GM18951 (cell line): Measurements from ENCODE around the gene E2F4.

Experiments used
- POLR2A ChIP-seq: IDR thresholded peaks from 4 replicates; pipeline ENCODE4 v1.6.1; 2011; ENCODE audit warnings: mild to moderate bottlenecking; ENCODE audit not compliant: insufficient read length, insufficient read depth; ENCODE audit errors: extremely low read depth
- in situ Hi-C: fragments of 300-500 bp; cut with MboI; formaldehyde crosslinking; loops from one replicate; pipeline ENCODE4 v1.12.0; 2022; ENCODE audit warnings: low sequenced_read_pairs, mixed read lengths, inconsistent platforms; ENCODE audit not compliant: unreplicated experiment

Gene E2F4

DNA sequence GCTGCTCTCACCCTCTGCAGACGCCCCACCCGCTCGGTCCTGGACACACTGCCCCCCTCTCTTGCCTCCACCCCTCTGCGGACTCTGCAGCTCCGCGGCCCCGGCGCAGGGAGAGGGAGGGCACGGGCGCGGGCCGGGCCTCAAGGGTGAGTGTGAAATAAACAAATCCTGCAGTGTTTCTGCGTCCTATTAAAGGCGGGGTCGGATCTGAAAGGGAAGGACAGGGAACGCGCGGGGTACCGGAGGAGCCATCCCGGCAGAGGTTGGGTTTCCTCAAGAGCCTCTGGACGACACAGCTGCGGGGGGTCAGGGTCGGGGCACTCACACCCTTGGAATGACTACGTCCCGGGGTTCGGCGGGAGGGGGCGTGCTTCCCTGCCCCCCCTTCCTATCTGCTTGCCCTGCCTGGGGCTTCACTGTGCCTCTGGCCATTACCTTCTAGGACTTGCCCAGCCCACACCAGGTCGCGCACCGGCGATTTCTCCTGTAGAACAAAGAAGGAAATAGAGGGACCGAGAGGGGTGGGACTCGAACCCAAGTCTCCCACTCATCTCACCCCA lies 27.9 kb upstream of the E2F4 start:
- TF ChIP-seq POLR2A, result no peak
- in situ Hi-C loops, result no loop called here

DNA sequence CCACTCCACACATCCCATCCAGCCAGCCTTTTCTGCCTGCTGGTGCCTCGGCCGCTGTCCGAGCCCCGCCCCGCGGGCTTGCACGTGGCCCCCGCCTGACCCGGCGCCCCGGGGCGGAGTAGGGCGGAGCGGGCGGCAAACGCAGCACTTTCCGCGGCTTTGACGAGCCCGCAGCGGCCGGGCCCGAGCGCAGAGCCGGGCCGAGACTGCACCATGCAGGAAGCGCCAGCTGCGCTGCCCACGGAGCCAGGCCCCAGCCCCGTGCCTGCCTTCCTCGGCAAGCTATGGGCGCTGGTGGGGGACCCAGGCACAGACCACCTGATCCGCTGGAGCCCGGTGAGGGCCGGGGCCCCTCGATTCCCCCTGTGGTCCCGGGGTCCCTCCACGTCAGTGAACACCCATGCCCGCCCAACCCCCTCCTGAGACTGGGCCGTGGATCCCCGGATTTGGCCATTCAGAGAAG lies 27.3 kb upstream of the E2F4 start, which contains the start of gene HSF4:
TSS of gene HSF4 (plus strand) at position 147 of the 463 bp plus-strand sequence. CDS start at position 214, 67 bp downstream.
- TF ChIP-seq POLR2A, result no peak
- in situ Hi-C loops, result no loop called here

DNA sequence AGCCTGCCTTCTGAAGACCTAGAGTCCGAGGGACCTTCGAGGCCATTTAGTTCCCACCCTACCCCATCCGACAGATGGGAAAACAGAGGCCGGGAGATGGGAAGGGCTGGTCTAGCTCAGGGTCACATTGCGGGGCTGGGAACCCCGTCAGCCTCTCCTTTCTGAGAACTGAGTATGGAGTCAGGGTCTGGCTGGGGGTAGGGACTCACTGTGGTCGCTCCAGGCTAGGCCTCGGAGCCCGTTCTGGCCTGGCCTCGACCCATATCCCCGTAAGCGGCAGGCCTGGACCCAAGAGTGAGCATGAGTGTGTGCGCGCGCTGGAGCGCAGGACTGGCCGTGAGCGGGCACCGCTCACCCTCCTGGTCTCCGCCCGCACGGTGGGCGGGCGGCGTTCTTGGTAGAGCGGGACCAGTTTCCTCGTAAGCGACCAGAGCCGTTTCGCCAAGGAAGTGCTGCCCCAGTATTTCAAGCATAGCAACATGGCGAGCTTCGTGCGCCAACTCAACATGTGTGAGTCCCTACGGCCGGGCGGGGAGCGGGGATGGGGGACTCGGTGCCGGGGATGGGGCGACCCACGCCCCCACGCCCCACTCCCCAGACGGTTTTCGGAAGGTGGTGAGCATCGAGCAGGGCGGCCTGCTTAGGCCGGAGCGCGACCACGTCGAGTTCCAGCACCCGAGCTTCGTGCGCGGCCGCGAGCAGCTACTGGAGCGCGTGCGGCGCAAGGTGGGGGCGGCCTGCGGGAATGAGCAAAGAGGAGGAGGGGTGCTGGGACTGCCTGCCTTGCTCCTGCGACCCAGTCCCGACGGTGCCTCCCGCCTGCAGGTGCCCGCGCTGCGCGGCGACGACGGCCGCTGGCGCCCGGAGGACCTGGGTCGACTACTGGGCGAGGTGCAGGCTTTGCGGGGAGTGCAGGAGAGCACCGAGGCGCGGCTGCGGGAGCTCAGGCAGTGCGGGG lies 26.6 kb upstream of the E2F4 start:
- in situ Hi-C loops, result no loop called here
- TF ChIP-seq POLR2A, result no peak

DNA sequence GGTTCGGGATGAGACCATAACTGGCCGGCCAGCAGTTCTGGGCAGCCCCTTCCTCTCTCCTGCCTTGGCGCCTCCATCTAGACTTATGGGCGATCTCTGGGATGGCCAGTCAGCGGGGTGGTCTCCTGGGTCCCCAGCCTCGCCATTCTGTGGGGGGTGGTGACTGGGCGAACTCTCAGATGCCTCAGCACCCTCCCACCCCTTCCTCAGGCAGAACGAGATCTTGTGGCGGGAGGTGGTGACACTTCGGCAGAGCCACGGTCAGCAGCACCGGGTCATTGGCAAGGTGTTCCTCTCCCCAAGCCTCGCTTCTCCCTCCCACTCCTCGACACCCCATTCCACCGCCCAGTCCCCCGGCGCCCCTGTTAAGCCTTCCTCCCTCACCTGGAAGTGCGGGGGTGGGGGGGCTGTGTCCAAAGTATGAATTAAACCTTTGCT lies 25.8 kb upstream of the E2F4 start:
- TF ChIP-seq POLR2A, result no peak
- in situ Hi-C loops, result no loop called here

DNA sequence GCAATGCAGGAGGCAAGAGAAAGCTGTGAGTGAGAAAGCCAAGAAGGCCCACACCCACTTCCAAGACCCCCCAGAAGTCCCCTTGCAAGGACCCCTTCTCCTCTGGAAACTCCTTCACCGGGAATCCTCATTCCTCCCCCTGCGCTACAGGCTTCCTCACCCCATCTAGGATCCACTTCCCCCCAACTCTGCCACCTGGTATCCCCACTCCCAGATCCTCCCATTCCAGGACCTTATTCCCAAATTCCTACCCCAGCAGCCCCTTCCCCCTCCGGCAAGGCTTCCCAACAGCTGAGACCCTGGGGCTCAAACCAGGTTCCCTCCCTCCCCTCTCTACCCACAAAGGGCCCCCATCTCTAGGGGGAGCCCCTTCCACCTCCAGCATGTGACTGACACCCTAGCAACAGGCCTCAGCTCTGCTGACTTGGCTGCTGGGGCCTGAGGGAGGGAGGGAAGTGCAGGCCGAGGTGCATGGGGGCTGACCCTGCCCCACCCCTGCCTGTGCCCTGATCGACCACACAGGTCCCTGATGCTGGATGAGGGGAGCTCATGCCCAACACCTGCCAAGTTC lies 25.3 kb upstream of the E2F4 start:
- in situ Hi-C loops, result no loop called here
- TF ChIP-seq POLR2A, result no peak

DNA sequence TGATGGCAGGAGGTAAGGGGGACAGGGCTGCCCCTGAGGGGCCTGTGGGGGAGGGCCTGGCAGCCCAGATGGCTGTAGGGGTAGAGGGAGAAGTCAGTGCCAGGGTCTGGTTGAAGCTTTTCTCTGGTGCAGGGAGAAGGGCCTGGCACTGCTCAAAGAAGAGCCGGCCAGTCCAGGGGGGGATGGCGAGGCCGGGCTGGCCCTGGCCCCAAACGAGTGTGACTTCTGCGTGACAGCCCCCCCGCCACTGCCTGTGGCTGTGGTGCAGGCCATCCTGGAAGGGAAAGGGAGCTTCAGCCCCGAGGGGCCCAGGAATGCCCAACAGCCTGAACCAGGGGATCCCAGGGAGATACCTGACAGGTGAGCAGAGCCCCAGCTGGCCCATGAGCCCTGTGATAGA lies 24.4 kb upstream of the E2F4 start:
- in situ Hi-C loops, result no loop called here
- TF ChIP-seq POLR2A, result no peak

DNA sequence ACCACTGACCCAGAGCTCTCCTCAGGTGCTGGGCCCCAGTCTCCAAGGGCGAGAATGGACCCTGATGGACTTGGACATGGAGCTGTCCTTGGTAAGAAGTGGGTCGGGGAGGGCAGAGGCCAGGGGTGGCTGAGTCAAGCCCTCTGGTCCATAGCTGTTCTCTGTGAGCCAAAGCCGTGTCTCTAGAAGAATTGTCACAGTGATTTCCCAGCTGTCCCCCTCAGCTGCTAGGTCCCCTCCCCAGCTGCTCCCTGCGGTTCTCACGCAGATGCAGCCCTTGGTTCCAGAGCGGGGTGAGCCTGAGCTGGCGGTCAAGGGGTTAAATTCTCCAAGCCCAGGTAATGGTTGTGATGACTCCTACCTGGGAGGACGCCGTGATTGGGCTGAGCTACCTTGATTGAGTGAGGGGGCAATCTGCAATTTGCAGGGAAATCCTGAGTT lies 22.9 kb upstream of the E2F4 start:
- in situ Hi-C loops, result no loop called here
- TF ChIP-seq POLR2A, result no peak

DNA sequence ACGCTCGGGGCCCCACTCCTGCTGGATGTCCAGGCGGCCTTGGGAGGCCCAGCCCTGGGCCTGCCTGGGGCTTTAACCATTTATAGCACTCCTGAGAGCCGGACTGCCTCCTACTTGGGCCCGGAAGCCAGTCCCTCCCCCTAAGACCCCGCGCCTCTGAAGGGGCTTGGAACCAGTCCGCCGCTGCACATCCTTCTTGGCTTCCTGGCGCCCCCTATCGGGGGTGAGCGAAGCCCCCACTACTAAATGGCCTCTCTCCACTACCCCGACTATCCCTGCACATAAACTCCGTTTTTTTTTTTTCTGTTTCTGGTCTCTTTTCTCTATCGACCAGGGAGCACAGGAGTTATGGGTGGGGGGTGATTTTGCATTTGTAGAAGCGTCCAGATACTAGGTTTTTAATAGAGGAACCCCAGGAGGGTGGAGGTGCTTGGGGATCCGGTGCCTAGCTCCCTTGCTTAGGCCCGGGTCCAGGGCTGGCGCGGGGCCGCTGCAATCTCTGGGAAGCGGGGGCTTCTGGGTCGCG lies 22.2 kb upstream of the E2F4 start:
- in situ Hi-C loops, result no loop called here
- TF ChIP-seq POLR2A, result no peak

DNA sequence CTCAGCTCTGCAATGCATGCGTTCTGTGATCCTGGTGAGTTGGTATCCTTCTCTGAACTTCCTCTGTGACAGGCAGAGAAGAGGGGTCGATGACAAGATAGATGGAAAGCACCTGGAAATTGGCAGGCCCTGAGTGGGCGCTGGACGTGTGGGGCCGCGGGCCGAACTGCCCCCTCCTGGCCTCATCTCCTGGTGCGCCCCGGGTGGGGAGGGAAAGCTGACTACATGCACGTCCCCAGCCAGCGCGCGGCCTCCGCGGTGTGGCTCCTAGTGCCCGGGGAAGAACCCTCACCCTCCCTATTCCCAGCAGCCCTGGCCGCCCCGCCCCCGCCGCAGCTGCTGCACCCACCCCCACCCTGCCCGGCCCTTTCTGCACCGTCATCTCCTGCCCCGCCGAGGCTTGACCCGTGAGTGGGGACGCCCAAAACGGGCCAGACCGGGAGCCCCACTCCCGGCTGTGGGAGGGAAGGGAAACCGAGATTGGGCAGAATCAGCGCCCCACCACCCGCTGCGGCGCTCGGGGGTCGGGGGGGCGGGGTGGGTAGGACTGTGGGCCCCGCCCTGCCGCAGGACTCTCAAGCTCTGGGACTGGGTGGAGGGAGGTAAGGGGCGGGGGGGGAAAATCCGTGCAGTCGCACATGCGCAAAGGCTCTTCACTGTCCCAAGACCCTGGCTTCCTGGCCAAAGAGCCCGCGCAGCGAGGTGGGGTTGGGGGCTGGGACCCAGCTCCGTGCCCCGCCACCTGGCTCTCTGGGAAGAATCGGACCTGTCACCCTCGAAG lies 21.6 kb upstream of the E2F4 start, which contains the start of gene NOL3:
TSS of gene NOL3 (plus strand) at position 371 of the 781 bp plus-strand sequence.
- in situ Hi-C loops, result no loop called here

DNA sequence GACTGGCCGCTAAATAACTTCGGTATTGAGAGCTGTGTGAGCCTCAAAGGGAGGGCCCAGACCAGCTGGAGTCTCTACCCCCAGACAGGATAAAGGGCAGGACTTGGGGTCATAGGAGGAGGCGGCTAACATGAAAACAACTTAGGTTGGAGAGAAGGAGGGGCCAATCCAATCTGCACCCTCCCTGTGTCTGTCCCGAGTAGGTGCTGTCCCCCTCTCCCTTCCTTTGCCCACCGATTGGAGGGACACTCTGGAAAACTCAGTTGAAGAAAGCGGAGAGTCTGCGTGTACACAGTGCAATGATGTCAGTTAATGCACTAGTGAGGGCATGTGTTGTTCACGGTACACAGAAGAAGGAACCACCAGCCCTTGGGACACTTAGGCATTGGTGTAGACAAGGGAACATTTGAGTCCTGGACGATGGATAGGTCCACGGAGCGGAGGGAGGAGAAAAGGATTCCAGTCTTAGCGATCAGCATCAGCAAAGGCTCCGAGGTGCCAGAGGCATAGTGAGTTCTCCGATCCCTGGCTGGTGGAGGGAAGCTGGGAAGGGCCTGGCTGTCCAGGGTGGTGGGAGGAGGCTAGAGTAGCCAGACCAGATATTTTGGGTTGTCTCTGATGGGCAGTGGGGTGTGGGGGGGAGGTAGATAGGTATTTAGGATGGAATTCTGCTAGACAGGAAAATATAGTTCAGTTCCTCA lies 20.9 kb upstream of the E2F4 start:
- in situ Hi-C loops, result no loop called here
- no peak for TF ChIP-seq POLR2A

More for the DNA sequence above, 21.6 kb upstream of the E2F4 start, which contains the start of gene NOL3:
- peak; percentile 56 for TF ChIP-seq POLR2A

DNA sequence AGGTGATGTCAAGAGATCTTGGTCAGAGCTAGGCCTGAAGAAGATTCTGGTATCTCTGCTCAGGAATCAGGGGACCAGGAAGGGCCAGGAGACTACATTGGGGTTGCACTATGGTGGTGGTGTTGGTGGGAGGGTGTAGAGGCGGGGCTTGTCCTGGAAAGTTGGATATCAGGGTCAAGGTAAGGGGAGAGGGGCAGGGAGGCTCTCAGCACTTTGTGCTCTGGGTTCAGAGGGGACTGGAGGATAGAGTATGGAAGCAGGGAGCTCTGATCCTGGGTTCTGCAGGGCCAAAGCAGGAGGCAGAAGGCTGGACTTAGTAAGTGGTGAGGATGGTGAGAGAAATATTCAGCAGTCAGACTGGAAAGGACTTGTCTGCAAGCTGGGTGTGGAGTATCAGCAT lies 18.6 kb upstream of the E2F4 start:
- TF ChIP-seq POLR2A, result no peak
- in situ Hi-C loops, result no loop called here

DNA sequence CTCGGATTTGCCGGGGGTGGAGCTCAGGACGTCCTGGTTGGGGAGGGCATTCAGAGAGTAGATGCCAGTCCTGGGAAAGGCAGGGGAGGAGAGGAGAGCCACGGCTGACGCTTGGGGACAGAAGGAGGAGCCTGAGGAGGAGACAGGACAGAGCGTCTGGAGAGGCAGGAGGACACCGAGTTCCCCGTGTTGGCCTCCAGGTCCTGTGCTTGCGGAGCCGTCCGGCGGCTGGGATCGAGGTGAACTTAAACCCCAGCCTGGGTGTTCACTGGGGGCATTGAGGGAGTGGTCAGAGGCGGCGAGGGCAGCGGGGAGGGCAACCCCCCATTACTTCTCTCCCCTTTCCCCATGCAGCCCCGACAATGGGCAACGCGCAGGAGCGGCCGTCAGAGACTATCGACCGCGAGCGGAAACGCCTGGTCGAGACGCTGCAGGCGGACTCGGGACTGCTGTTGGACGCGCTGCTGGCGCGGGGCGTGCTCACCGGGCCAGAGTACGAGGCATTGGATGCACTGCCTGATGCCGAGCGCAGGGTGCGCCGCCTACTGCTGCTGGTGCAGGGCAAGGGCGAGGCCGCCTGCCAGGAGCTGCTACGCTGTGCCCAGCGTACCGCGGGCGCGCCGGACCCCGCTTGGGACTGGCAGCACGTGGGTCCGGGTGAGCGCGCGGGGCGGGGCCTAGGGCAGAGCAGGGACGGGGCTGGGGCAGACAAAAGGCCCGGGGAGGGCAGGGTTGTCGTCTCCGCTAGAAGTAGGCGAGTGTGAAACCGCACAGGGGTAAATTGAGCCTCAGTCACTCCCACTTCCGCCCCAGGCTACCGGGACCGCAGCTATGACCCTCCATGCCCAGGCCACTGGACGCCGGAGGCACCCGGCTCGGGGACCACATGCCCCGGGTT lies 17.9 kb upstream of the E2F4 start:
- peak; percentile 48 for TF ChIP-seq POLR2A
- in situ Hi-C loops, result no loop called here
